ENCODE measurements around the gene SPEG. TPM values are rescaled to one million over a fixed set of nuclear protein-coding genes. Genes with fewer than 3 reads are reported as not detected.

The SPEG gene
- total RNA-seq, 2 donors from 2014 or later, result 2.9 to 3.6 TPM

DNA sequence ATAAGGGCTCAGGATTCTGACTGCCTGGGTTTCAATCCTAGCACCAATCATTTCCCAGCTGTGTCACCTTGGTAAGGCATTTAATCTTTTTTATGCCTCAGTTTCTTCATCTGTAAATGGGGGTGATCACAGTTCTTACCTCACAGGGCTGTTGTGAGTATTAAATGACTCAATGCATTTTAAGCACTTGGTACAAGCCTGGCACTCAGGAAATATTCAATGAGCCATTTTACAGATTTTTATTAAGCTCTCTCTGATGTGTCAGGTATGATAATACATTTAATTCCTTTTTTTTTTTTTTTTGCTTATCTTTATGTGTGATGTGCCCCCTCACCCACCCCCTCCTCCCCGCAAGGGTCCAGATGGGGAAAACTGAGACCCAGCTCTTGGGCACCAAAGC lies 12.0 kb downstream of the SPEG start:
- H3K4me1 ChIP-seq, result peaks cover 12% of the 10 kb centered on the region
- no peaks in the 10 kb centered on the region for H3K9me3 ChIP-seq
- ATAC-seq (no peak), DNase-seq (no peak)
- H3K27ac ChIP-seq, result no peak overlapping the region
- intact Hi-C loops (cut with DNase I), result no loop called here
- no peak for TF ChIP-seq POLR2A (IDR thresholded peaks at IDR 0.05)
- TF ChIP-seq, protein P1, sequence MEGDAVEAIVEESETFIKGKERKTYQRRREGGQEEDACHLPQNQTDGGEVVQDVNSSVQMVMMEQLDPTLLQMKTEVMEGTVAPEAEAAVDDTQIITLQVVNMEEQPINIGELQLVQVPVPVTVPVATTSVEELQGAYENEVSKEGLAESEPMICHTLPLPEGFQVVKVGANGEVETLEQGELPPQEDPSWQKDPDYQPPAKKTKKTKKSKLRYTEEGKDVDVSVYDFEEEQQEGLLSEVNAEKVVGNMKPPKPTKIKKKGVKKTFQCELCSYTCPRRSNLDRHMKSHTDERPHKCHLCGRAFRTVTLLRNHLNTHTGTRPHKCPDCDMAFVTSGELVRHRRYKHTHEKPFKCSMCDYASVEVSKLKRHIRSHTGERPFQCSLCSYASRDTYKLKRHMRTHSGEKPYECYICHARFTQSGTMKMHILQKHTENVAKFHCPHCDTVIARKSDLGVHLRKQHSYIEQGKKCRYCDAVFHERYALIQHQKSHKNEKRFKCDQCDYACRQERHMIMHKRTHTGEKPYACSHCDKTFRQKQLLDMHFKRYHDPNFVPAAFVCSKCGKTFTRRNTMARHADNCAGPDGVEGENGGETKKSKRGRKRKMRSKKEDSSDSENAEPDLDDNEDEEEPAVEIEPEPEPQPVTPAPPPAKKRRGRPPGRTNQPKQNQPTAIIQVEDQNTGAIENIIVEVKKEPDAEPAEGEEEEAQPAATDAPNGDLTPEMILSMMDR (IDR thresholded peaks at IDR 0.05), result no peak
- no peak overlapping the region for H3K4me3 ChIP-seq
- H3K36me3 ChIP-seq (replicated peaks in 1 of 2; ENCODE audit: insufficient read depth in 1 of 2, low read depth in 2 of 2), result no peaks in the 10 kb centered on the region
- H3K27me3 ChIP-seq, result peaks cover 0 to 16% of the 10 kb centered on the region in 2 donors
- WGBS, 2 donors, result 70 to 89% methylated on average over 1 of the region's 1 CpG

DNA sequence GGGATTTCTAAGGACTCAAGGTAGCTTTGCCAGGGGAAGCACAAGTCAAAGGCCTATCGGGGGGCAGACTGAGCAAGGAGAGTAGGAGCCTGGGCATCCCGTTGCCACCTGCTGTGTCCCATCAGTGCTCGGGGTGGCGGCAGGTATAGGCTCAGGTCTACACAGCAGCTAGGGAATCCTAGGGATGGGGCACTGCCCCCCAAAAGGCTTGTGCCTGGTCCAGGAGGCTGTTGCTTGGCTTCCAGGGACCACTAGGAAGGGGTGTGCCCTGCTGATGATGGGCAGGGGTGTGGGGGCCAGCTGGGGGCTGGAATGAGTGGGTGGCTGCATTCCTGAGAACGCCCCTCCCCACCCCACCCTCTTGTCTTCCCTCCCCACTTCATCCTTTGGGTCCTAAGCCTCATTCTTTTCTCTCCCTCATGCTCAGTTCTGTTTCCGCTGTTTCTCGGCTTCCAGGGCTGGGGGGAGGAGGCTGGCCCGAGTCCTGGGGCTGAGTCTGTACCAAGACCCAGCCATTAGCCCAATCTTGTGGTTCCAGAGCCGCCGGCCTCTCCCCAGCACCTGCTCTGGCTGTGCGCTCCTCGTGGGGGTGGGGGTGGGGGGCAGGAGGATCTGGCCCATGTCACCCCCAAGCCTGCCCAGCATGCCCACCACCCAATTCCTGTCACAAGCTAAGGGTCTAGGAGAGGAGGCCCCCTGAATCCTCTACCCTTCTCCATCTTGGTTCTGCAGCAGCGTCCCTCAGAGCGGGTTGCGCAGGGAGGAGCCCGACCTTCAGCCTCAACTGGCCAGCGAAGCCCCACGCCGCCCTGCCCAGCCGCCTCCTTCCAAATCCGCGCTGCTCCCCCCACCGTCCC lies 12.8 kb downstream of the SPEG start:
- no peaks in the 10 kb centered on the region for H3K9me3 ChIP-seq
- H3K27ac ChIP-seq, result no peak overlapping the region
- intact Hi-C loops (cut with DNase I), result no loop called here
- no peak for DNase-seq
- 59 to 60% methylated on average over 10 to 18 of the region's 23 CpGs for WGBS, 2 donors
- TF ChIP-seq POLR2A (IDR thresholded peaks at IDR 0.05), result no peak
- TF ChIP-seq, protein P1 (IDR thresholded peaks at IDR 0.05), result no peak
- H3K4me3 ChIP-seq, result no peak overlapping the region
- peaks cover 12% of the 10 kb centered on the region for H3K4me1 ChIP-seq
- H3K36me3 ChIP-seq (replicated peaks in 1 of 2; ENCODE audit: insufficient read depth in 1 of 2, low read depth in 2 of 2), result no peaks in the 10 kb centered on the region
- ATAC-seq, result no peak
- peaks cover 0 to 16% of the 10 kb centered on the region in 2 donors for H3K27me3 ChIP-seq

DNA sequence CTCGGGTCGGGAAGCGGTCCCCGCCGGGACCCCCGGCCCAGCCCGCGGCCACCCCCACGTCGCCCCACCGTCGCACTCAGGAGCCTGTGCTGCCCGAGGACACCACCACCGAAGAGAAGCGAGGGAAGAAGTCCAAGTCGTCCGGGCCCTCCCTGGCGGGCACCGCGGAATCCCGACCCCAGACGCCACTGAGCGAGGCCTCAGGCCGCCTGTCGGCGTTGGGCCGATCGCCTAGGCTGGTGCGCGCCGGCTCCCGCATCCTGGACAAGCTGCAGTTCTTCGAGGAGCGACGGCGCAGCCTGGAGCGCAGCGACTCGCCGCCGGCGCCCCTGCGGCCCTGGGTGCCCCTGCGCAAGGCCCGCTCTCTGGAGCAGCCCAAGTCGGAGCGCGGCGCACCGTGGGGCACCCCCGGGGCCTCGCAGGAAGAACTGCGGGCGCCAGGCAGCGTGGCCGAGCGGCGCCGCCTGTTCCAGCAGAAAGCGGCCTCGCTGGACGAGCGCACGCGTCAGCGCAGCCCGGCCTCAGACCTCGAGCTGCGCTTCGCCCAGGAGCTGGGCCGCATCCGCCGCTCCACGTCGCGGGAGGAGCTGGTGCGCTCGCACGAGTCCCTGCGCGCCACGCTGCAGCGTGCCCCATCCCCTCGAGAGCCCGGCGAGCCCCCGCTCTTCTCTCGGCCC lies 13.6 kb downstream of the SPEG start:
- intact Hi-C loops (cut with DNase I), result no loop called here

DNA sequence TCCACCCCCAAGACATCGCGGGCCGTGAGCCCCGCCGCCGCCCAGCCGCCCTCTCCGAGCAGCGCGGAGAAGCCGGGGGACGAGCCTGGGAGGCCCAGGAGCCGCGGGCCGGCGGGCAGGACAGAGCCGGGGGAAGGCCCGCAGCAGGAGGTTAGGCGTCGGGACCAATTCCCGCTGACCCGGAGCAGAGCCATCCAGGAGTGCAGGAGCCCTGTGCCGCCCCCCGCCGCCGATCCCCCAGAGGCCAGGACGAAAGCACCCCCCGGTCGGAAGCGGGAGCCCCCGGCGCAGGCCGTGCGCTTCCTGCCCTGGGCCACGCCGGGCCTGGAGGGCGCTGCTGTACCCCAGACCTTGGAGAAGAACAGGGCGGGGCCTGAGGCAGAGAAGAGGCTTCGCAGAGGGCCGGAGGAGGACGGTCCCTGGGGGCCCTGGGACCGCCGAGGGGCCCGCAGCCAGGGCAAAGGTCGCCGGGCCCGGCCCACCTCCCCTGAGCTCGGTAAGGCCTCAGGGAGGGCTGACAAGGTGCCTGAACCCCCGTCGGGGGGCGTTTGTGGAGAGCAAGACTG lies 14.2 kb downstream of the SPEG start:
- DNase-seq, result no peak

More for the DNA sequence above, 13.6 kb downstream of the SPEG start:
- Histone ChIP-seq H3K9me3 (no peaks in the 10 kb centered on the region), H3K27me3 (peaks cover 0 to 13% of the 10 kb centered on the region in 2 donors), H3K4me3 (no peak overlapping the region), H3K27ac (no peak overlapping the region), H3K36me3 (replicated peaks in 1 of 2; ENCODE audit: insufficient read depth in 1 of 2, low read depth in 2 of 2) (no peaks in the 10 kb centered on the region), H3K4me1 (peaks cover 15% of the 10 kb centered on the region)
- no peak for DNase-seq
- TF ChIP-seq, protein P1 (IDR thresholded peaks at IDR 0.05), result no peak
- TF ChIP-seq POLR2A (IDR thresholded peaks at IDR 0.05), result no peak
- WGBS, 2 donors, result 9% methylated on average over 67 of the region's 88 CpGs; no CpG with 5 or more reads in 1 of the 2 donors
- no peak for ATAC-seq

More for the DNA sequence above, 14.2 kb downstream of the SPEG start:
- ATAC-seq, result no peak
- H3K27ac ChIP-seq, result no peak overlapping the region
- H3K36me3 ChIP-seq (replicated peaks in 1 of 2; ENCODE audit: insufficient read depth in 1 of 2, low read depth in 2 of 2), result no peaks in the 10 kb centered on the region
- H3K4me3 ChIP-seq, result no peak overlapping the region
- H3K4me1 ChIP-seq, result peaks cover 18% of the 10 kb centered on the region
- no peak for TF ChIP-seq POLR2A (IDR thresholded peaks at IDR 0.05)
- TF ChIP-seq, protein P1 (IDR thresholded peaks at IDR 0.05), result no peak
- intact Hi-C loops (cut with DNase I), result no loop called here
- 14 to 48% methylated on average over 4 to 50 of the region's 51 CpGs for WGBS, 2 donors
- no peaks in the 10 kb centered on the region for H3K9me3 ChIP-seq
- peaks cover 0 to 13% of the 10 kb centered on the region in 2 donors for H3K27me3 ChIP-seq

All from body of pancreas (tissue), 4 donors.